HepG2 (cell line): ENCODE results near the gene MLYCD. TPM values are rescaled to one million over a fixed set of nuclear protein-coding genes. Genes with fewer than 3 reads are reported as not detected.

Experiments
- ATAC-seq: fragments of 200-7000 bp; cut with Tn5 transposase; 3 replicates; pipeline ENCODE4 v1.9.1; 2020; ENCODE audit warnings: mild to moderate bottlenecking, moderate library complexity
- BruUV-seq: library from RNA; stranded (reverse); fragments of 400-500 nt; replicated peaks from 2 replicates; lab custom pipeline; 2021; lab: Mats Ljungman, UMichigan
- CTCF ChIA-PET: fragments of 300-600 bp; formaldehyde crosslinking; extraction: SDS; loops from one replicate; lab custom pipeline; 2021; ENCODE audit warnings: low total read pairs, inconsistent platforms, low intra/inter-chr PET ratio; lab: Yijun Ruan, JAX
- POLR2A ChIA-PET: fragments of 350-600 bp; sonication (Branson Sonifier 250); formaldehyde crosslinking; loops from one replicate; lab custom pipeline; 2020; ENCODE audit warnings: antibody characterized with exemption, inconsistent platforms; lab: Yijun Ruan, JAX
- DNase-seq: peaks from one replicate; pipeline ENCODE4 v3.0.0-alpha.2; 2015; ENCODE audit warnings: low spot score
- FAIRE-seq: peaks from 3 replicates; lab custom pipeline; 2011; peaks lifted over from hg19 to GRCh38; lab: Jason Lieb, UNC
- H2AFZ ChIP-seq: one replicate; pipeline ENCODE4 v1.6.1; 2011; ENCODE audit warnings: low read length, inconsistent platforms
- H3K27ac ChIP-seq: fragments of 300-600 bp; 3 replicates; pipeline ENCODE4 v1.8.0; 2011; ENCODE audit warnings: mixed run types, mild to moderate bottlenecking, mixed read lengths, low read length, inconsistent platforms; ENCODE audit not compliant: insufficient read depth; ENCODE audit errors: extremely low read length
- H3K27me3 ChIP-seq, 2 experiments: fragments of 200-600 bp in 1 of 2; 2 replicates in 1 of 2; 3 replicates in 1 of 2; pipeline versions ENCODE4 v1.6.0 to v1.8.0; 2011; ENCODE audit warnings: low read length in 2 of 2, mild to moderate bottlenecking in 2 of 2, moderate library complexity in 2 of 2, inconsistent platforms in 1 of 2; ENCODE audit not compliant: insufficient read depth in 2 of 2, control insufficient read depth in 1 of 2
- H3K36me3 ChIP-seq, 2 experiments: fragments of 200-600 bp in 1 of 2; replicated peaks in 1 of 2; 2 replicates in 1 of 2; 3 replicates in 1 of 2; pipeline versions ENCODE4 v1.5.1 to v1.8.0; 2011; ENCODE audit warnings: low read length in 2 of 2, inconsistent platforms in 1 of 2; ENCODE audit not compliant: insufficient read depth in 2 of 2, control insufficient read depth in 1 of 2
- H3K4me1 ChIP-seq: 2 replicates; pipeline ENCODE4 v1.5.1; 2012; ENCODE audit warnings: low read length, inconsistent platforms; ENCODE audit not compliant: insufficient read depth
- H3K4me2 ChIP-seq: 2 replicates; pipeline ENCODE4 v1.6.0; 2011; ENCODE audit warnings: low read depth, low read length, inconsistent platforms
- H3K4me3 ChIP-seq, 3 experiments: fragments of 200-600 bp in 1 of 3; sonication (generic), shearing (Covaris generic) in 1 of 3; replicated peaks in 1 of 3; 2 replicates each; pipeline ENCODE4 v1.5.1; 2011 to 2016; ENCODE audit warnings: low read length in 3 of 3, inconsistent platforms in 2 of 3, low read depth in 2 of 3, mild to moderate bottlenecking in 2 of 3, control low read depth in 1 of 3, mixed read lengths in 1 of 3; ENCODE audit not compliant: insufficient read depth in 1 of 3
- H3K79me2 ChIP-seq: one replicate; pipeline ENCODE4 v1.6.1; 2011; ENCODE audit warnings: low read length, inconsistent platforms; ENCODE audit not compliant: insufficient read depth
- H3K9ac ChIP-seq: 2 replicates; pipeline ENCODE4 v1.6.0; 2011; ENCODE audit warnings: mild to moderate bottlenecking, low read depth, low read length, inconsistent platforms; ENCODE audit not compliant: insufficient read depth
- H3K9me3 ChIP-seq: 2 replicates; pipeline ENCODE4 v1.5.1; 2012; ENCODE audit warnings: mild to moderate bottlenecking, low read length
- H4K20me1 ChIP-seq: 2 replicates; pipeline ENCODE4 v1.6.0; 2011; ENCODE audit warnings: inconsistent platforms, mild to moderate bottlenecking, low read length, moderate library complexity; ENCODE audit not compliant: insufficient read depth
- CHD4 ChIP-seq: fragments of 200-600 bp; sonication (generic); IDR thresholded peaks from 2 replicates; pipeline ENCODE4 v1.7.0; 2017; ENCODE audit warnings: mild to moderate bottlenecking, low read length, borderline replicate concordance
- EED ChIP-seq: sonication (generic); formaldehyde crosslinking; IDR thresholded peaks from 2 replicates; pipeline ENCODE4 v1.5.0; 2020; ENCODE audit warnings: mild to moderate bottlenecking, missing genetic modification reagents
- MIER2 ChIP-seq: IDR thresholded peaks from 2 replicates; pipeline ENCODE4 v1.6.1; 2016; ENCODE audit warnings: missing biosample characterization, missing genetic modification reagents
- REXO4 ChIP-seq: sonication (generic); formaldehyde crosslinking; IDR thresholded peaks from 2 replicates; pipeline ENCODE4 v1.8.0; 2022; ENCODE audit warnings: missing genetic modification reagents, mild to moderate bottlenecking, borderline replicate concordance
- TMF1 ChIP-seq: sonication (generic); formaldehyde crosslinking; IDR thresholded peaks from 2 replicates; pipeline ENCODE4 v1.8.1; 2022; ENCODE audit warnings: low read depth, missing genetic modification reagents
- ZMYM3 ChIP-seq: sonication (generic); formaldehyde crosslinking; IDR thresholded peaks from 2 replicates; pipeline ENCODE4 v1.5.1; 2020; ENCODE audit warnings: mild to moderate bottlenecking, missing genetic modification reagents
- ZNF235 ChIP-seq: sonication (generic); formaldehyde crosslinking; IDR thresholded peaks from 2 replicates; pipeline ENCODE4 v1.8.1; 2023; ENCODE audit warnings: mild to moderate bottlenecking, missing genetic modification reagents, borderline replicate concordance
- ZNF292 ChIP-seq: sonication (generic); formaldehyde crosslinking; IDR thresholded peaks from 2 replicates; pipeline ENCODE4 v1.8.1; 2022; ENCODE audit warnings: mild to moderate bottlenecking, low read depth, missing genetic modification reagents, borderline replicate concordance
- ZNF446 ChIP-seq: sonication (generic); formaldehyde crosslinking; IDR thresholded peaks from 2 replicates; pipeline ENCODE4 v1.5.0; 2020; ENCODE audit warnings: mild to moderate bottlenecking, missing genetic modification reagents
- ZNF768 ChIP-seq: sonication (generic); formaldehyde crosslinking; IDR thresholded peaks from 2 replicates; pipeline ENCODE4 v1.4.0; 2020; ENCODE audit warnings: missing genetic modification reagents
- ZNF777 ChIP-seq: sonication (generic); formaldehyde crosslinking; IDR thresholded peaks from 2 replicates; pipeline ENCODE4 v1.4.0; 2020; ENCODE audit warnings: missing genetic modification reagents
- WGBS: methylation state at CpG from one replicate; pipeline ENCODE4 v1.1.6; 2017; ENCODE audit warnings: low lambda C conversion rate; 5-methylcytosine and 5-hydroxymethylcytosine counted together
- in situ Hi-C: cut with HindIII; loops from 2 replicates; pipeline ENCODE4 v1.10.0; 2017; ENCODE audit warnings: low pct_unique_long_range_greater_than_20kb; ENCODE audit not compliant: extremely low pct_ligation_motif_present
- intact Hi-C: fragments of 100-400 bp; cut with micrococcal nuclease; formaldehyde crosslinking; loops from one replicate; pipeline ENCODE4 v1.10.0; 2022; ENCODE audit not compliant: unreplicated experiment
- polyA plus RNA-seq, 8 experiments: library from polyadenylated mRNA; depleted of rRNA in 3 of 8; stranded (reverse) in 7 of 8; unstranded in 1 of 8; fragments of >200 nt; fragmentation: Illumina TruSeq in 4 of 8; extraction: Trizol in 4 of 8; gene quantifications; 2 replicates each; pipeline versions ENCODE4 v1.2.1 to v1.2.3, GENCODE V29; 2011 to 2016; ENCODE audit warnings: low read depth in 4 of 8, missing spikeins in 1 of 8, mixed read lengths in 1 of 8; ENCODE audit not compliant: insufficient read depth in 1 of 8
- total RNA-seq, 5 experiments: library from RNA; depleted of rRNA; stranded (reverse); fragments of >200 nt; fragmentation: Illumina TruSeq; extraction: Trizol; gene quantifications; 2 replicates each; pipeline ENCODE4 v1.2.3, GENCODE V29; 2016; ENCODE audit warnings: low read depth in 1 of 5
- TF ChIP-seq, protein P1 (sequence below): sonication (generic); formaldehyde crosslinking; IDR thresholded peaks from 2 replicates; pipeline ENCODE4 v1.5.1; 2020; ENCODE audit warnings: missing genetic modification reagents, mild to moderate bottlenecking, borderline replicate concordance
- TF ChIP-seq, protein P2 (sequence below): fragments of 450-650 bp; IDR thresholded peaks from 2 replicates; pipeline ENCODE4 v1.6.1; 2016

MLYCD gene
- total and polyA plus RNA-seq, 2 of the 13 experiments (the other 11 are each of a cell fraction or from before 2014, with no cell fraction given), result 1.8 to 4.0 TPM

DNA sequence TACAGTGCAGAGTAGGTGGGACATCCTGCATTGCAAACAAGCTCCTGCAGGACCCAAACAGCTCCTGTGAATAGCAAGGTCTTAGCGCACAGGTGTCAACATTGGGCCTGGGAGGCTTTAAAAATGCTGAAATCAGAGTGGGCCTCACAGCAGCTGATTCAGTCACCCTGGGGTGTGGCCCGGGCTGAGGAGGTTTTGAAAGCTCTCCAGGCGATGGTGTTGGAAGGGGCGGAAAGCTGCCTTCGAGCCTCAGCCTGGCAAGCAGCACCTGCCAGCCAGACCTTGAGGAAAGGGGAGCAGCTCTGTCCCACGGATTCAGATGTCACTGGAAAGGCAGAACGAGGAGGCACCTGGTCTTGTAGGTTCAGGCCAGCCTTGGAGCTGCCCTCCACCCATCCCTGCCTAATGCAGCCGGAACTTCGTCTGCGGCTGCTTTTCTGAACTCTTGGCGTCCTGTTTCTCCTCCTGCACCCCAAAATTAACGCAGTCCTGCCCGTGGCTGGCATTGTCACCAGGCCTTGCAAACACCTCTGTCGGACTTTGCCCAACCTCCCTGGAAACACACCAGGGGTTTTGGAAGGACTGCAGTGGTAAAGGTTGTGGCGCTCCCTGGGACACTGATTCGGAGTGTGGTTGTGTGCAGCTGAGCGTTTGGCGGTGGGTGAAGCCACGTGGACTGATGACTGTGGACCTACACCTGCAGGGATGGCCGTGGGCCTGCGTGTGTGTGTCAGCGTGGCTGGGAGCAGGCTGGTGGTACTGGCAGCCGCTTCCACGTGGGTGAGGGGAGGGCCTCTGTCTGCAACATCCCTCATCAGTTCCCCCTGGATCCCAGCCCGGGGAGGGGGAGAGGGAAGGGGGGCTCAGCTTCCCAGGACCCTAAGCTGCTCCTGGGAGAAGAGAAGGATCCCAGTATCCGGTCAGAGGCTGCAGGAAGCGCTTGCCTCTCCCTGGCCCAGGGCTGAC is 72.5 kb downstream of the MLYCD start (continued):
- TF ChIP-seq EED (CRISPR knock-in tag), result 0 out of 2 replicates have a peak, but pooled peaks have one; percentile 22
- TF ChIP-seq, protein P1, sequence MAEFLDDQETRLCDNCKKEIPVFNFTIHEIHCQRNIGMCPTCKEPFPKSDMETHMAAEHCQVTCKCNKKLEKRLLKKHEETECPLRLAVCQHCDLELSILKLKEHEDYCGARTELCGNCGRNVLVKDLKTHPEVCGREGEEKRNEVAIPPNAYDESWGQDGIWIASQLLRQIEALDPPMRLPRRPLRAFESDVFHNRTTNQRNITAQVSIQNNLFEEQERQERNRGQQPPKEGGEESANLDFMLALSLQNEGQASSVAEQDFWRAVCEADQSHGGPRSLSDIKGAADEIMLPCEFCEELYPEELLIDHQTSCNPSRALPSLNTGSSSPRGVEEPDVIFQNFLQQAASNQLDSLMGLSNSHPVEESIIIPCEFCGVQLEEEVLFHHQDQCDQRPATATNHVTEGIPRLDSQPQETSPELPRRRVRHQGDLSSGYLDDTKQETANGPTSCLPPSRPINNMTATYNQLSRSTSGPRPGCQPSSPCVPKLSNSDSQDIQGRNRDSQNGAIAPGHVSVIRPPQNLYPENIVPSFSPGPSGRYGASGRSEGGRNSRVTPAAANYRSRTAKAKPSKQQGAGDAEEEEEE (CRISPR knock-in tag), result no peak
- TF ChIP-seq, protein P2, sequence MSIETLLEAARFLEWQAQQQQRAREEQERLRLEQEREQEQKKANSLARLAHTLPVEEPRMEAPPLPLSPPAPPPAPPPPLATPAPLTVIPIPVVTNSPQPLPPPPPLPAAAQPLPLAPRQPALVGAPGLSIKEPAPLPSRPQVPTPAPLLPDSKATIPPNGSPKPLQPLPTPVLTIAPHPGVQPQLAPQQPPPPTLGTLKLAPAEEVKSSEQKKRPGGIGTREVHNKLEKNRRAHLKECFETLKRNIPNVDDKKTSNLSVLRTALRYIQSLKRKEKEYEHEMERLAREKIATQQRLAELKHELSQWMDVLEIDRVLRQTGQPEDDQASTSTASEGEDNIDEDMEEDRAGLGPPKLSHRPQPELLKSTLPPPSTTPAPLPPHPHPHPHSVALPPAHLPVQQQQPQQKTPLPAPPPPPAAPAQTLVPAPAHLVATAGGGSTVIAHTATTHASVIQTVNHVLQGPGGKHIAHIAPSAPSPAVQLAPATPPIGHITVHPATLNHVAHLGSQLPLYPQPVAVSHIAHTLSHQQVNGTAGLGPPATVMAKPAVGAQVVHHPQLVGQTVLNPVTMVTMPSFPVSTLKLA, result 0 out of 2 replicates have a peak, but pooled peaks have one; percentile 16
- TF ChIP-seq ZNF446, result no peak

DNA sequence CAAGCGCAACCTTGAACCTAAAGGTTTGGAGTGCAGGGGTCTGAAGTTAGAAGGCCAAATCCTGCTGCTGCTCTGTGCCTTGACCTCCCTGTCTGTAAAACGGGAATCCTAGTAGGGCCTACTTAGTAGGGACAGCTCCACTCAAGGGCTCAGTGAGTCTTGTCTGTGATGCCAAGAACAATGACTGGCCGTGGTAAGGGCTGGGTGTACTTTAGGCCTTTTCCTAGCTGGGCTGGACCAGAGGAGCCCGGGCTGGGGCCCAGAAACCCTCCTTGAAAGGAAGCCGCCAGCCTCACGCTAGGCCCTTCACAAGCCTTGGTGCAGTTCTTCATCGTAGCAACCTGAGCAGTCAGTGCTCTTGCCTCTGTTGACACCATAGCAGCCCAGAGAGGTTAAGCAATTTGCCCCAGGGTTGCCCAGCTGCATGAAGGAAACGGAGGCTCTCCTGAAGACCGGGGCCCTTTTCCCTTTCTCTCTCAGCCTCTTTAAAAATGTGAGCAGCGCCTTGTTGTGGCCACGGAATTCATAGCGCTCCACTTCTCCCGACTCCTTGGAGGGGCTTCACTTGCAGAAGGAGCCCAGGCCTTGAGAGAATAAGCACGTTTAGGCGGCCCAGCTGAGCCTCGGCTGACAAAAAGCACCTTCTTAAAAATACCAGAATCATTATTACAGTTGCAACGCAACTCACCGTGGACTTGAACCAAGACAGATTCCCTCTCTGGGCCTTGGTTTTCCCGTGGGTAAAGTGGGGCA is 73.5 kb downstream of the MLYCD start:
- Histone ChIP-seq H3K4me1 (peaks cover 17% of the 10 kb centered on the region), H3K79me2 (no peaks in the 10 kb centered on the region), H3K9me3 (no peaks in the 10 kb centered on the region), H3K4me3 (no peak overlapping the region), H3K27me3 (peaks cover 5 to 53% of the 10 kb centered on the region in 2 experiments; a peak in 4 of 5 replicates), H2AFZ (no peak overlapping the region), H3K4me2 (no peak overlapping the region), H4K20me1 (peaks cover 3% of the 10 kb centered on the region; the same call in 1 of the 2 replicates), H3K9ac (no peak overlapping the region), H3K27ac (no peak overlapping the region), H3K36me3 (no peaks in the 10 kb centered on the region)
- intact Hi-C loops, result loop anchor here (5.0 kb wide), 2 partner anchors 70 to 935 kb away; partner anchors contain the start of gene SLC38A8
- FAIRE-seq, result no peak
- WGBS, result 36% methylated on average over 18 of the region's 19 CpGs
- no peak for TF ChIP-seq MIER2 (CRISPR knock-in tag)
- no peak for TF ChIP-seq TMF1
- no peak for TF ChIP-seq ZNF292 (CRISPR knock-in tag)
- no peak for TF ChIP-seq CHD4
- 0 out of 2 replicates have a peak, but pooled peaks have one; percentile 18 for TF ChIP-seq ZMYM3 (CRISPR knock-in tag)
- no peak for TF ChIP-seq ZNF235 (CRISPR knock-in tag)
- no peak for TF ChIP-seq REXO4 (CRISPR knock-in tag)
- no peak for TF ChIP-seq ZNF777 (CRISPR knock-in tag)
- TF ChIP-seq ZNF768 (CRISPR knock-in tag), result peak; percentile 94
- no peak for ATAC-seq
- no TSS peak for BruUV-seq
- ChIA-PET CTCF (no interaction called here), POLR2A (no interaction called here)
- in situ Hi-C loops, result loop anchor here (25.0 kb wide), 1 partner anchor 215 kb away; the partner anchor contains the start of genes ADAD2 and TAF1C
- no peak for DNase-seq
